ENCODE results near the gene NUF2.
"Not testable (repeated sequence)": the region's sequence is repeated elsewhere in the genome, so short reads cannot be mapped to it uniquely, and the experiment has no call there.

NUF2 gene

GRCh38 chr1:163321311-163322305 lies at the start of gene NUF2:
Gene NUF2, plus strand, starts transcription at chr1:163321954. Its CDS starts 4,098 bp downstream, at chr1:163326052.
- peak; percentile 95 for DNase-seq

GRCh38 chr1:163273766-163274441 lies 47.9 kb upstream of the NUF2 start:
- DNase-seq, result no peak

DNA sequence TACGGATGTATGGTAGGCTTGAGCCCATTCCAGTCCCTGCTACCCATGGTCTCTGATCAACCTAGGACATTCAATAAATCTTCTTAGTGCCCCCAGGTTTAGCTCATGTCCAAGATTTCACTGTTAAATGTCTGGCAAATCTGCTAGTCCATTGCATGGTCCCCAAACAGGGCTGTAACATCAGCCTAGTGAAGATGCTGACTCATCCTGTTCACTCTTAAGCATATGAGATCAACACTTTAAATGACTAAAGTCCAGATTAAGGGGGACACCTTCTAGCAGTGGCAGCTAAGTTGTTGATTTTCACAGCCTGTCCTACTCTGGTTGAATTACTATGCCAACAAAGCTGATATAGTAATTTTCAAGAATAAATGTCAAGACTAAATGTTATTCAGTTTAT lies 46.5 kb upstream of the NUF2 start:
- DNase-seq, result no peak

DNA sequence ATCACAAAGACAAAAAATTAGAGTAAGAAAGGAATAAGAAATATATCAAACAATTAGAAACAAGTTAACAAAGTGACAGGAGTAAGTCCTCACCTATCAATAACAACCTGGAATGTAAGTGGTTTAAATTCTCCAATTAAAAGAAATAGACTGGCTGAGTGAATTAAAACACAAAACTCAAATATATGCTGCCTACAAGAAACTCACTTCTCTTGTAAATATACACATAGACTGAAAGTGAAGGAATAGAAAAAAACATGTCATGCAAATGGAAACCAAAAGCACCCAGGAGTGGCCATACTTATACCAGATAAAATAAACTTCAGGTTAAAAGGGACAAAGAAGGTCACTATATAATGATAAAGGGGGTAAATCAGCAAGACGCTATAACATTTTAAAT lies 43.2 kb upstream of the NUF2 start:
- no peak for DNase-seq

GRCh38 chr1:163284867-163285266 lies 36.9 kb upstream of the NUF2 start:
- not testable (repeated sequence) for DNase-seq

DNA sequence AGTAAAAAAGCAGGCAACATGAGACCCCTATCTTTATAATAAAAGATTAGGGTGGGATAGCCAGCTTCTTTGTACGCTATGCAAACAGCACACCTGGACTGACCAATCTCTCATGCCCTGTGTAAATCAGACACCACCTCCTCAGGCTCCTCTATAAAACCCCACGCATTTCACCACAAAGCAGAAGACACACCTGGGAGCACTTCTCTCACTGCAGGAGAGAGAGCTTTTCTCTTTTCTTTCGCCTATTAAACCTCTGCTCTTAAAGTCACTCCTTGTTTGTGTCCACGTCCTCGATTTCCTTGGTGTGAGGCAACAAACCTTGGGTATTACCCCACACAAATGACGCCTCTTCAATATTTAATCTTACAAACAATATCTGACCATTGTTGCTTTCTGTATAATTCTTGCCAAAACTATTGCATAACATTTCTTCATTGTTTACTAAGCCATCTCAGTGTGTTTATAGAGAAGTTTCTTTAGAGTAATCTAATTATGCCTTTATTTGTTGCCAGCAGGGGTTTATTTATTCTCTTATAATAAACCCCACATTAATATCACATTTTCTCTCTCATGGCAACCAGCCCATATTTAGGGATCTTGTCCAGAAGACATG lies 31.6 kb upstream of the NUF2 start:
- DNase-seq, result no peak

DNA sequence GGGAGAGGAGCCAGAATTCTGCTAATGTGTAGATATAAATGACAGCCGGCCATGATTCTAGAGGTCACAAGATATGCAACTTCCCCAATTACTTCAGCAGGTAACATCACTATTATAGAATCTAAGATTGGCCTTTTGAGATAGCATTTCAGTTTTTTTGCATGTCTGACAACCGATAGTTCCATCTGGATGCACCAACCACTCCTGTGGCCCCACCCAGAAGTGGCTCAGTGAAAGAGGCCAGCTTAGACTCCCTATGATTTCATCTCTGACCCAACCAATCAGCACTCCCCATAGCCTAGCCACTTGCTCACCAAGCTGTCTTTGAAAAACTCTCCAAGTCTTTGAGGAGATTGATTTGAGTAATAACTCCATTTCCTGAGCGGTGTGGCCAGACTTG lies 30.3 kb upstream of the NUF2 start:
- no peak for DNase-seq

GRCh38 chr1:163292153-163292552 lies 29.6 kb upstream of the NUF2 start:
- DNase-seq, result not testable (repeated sequence)

GRCh38 chr1:163293497-163293896 lies 28.3 kb upstream of the NUF2 start:
- DNase-seq, result not testable (repeated sequence)

GRCh38 chr1:163295949-163296348 lies 25.8 kb upstream of the NUF2 start:
- no peak for DNase-seq

DNA sequence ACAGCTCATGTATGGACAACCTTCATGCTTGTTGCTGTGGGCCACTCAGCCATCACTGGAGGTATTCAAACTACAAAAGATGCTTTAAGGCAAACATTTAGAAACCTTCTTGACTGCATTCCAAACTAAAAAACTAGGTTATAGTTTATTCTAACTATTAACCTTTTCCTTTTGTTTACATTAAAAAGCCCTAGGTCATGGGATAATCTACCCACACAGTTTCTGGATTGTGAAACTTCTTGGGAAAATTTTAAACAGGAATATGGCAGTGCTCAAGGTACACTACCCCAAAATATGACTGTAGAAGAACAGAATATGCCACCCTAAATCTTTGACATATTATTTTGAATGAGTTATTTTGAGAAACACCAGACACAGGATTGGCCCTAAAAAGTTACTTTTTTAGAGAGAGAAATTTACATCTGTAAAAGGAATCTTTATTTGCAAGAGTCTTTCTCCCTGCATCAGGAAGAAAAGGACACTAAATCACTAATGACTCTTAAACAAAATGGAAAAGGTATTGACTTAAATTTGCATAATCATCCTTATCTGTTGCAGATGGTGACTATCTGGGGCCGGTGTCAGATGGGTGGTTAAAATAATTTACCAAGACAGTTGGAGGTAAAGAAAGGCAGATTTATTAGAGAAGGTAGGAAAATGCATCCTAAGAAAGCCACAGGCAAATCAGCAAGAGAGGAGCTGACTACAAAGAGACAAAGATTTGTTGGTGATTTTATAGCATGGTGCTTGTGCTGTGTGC lies 25.1 kb upstream of the NUF2 start:
- no peak for DNase-seq

- no peak for DNase-seq
Observed at GRCh38 chr1:163298365-163298764, 23.4 kb upstream of the NUF2 start.

GRCh38 chr1:163300568-163300967 lies 21.2 kb upstream of the NUF2 start:
- DNase-seq, result no peak

DNA sequence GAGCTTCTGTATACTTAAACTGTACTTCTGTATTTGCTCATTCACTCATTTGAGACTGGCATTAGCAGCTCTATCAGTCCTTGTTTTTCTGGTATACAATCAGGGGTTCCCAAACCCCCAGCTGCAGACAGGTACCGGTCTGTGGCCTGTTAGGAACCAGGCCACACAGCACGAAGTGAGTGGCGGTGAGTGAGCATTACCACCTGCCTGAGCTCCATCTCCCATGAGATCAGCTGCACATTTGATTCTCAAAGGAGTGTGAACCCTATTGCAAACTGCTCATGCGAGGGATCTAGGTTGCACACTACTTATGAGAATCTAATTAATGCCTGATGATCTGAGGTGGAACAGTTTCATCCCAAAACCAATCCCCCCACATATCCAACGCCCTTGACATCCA lies 18.2 kb upstream of the NUF2 start:
- DNase-seq, result no peak

DNA sequence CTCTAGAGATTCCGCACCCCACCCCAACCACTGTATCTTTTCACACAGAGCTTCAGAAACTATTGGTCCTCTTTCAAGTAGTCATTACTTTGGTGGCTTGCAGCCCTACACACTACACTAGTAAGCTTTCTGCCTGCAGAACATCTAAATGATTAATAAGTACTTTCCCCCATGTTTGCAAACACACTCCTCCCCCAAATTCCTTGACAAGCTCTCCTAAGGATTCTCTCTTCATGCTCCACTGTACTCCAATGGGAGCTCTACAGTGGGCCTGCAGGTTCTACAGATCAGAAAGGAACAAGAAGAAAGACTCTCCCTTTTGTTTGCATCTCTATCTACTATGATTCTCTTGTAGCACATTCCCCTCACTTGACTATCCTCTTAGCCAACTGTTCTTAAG lies 16.3 kb upstream of the NUF2 start:
- no peak for DNase-seq

- no peak for DNase-seq
Observed at GRCh38 chr1:163307479-163308171, 14.1 kb upstream of the NUF2 start.

DNA sequence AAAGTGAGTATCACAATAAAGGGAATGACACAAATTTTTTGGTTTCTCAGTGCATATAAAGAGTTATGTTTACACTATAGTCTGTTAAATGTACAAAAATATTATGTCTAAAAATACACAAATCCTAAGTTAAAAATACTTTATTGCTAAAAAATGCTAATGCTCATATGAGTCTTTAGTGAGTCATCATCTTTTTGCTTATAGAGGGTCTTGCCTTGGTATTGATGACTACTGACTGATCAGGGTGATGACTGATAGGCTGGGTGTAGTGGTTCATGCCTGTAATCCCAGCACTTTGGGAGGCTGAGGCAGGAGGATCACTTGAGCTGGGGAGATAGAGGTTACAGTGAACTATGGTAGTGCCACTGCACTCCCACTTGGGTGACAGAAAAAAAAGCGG lies 12.9 kb upstream of the NUF2 start:
- no peak for DNase-seq

GRCh38 chr1:163315773-163316374 lies 5.9 kb upstream of the NUF2 start:
- DNase-seq, result peak; percentile 15

GRCh38 chr1:163320891-163321290 lies 863 bp upstream of the NUF2 start:
- no peak for DNase-seq

- not testable (repeated sequence) for DNase-seq
Observed at GRCh38 chr1:163323339-163323738, 1.6 kb downstream of the NUF2 start.

DNA sequence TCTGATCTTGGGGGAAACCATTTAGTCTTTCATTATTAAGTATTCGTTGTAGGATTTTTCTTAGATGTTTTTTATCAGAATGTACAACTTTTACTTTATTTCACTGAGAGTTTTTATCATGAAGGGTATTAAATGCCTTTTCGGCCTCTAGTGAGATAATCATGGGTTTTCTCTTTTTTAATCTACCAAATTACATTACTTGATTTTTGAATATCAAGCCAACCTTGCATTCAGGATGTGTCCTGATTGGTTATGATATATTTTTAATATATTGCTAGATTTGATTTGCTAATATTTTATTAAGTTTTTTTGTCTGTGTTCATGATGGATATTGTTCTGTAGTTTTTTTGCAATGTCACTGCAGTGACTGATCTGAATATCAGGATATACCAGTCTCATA lies 9.4 kb downstream of the NUF2 start:
- no peak for DNase-seq

DNA sequence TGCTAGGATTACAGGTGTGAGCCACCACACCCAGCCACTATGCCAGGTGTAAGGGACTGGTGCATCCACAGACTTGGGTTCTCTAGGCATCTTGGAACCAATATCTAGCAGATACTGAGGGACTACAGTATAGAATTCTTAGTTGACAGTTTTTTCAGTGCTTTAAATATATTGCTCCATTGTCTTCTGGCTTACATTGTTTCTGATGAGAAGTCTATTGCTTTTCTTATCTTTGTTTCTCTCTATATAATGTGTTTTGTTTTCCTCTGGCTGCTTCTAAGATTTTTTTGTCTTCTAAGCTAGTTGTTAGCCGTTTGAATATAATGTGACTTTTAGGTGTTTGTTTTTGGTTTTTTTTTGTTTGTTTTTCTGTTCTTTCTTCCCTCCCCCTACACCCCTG lies 13.5 kb downstream of the NUF2 start:
- no peak for DNase-seq
